Daoy (cell line): ENCODE measurements around the gene FCER1A. TPM values are rescaled to one million over a fixed set of nuclear protein-coding genes. Genes with fewer than 3 reads are reported as not detected.
"Not testable (repeated sequence)": the region's sequence is repeated elsewhere in the genome, so short reads cannot be mapped to it uniquely, and the experiment has no call there.

ENCODE experiments used
- DNase-seq: peaks from one replicate; pipeline ENCODE4 v3.0.0-alpha.2; 2015; ENCODE audit warnings: low read depth
- total RNA-seq: library from RNA; depleted of rRNA; stranded (reverse); fragments of >200 nt; shearing (Covaris generic); gene quantifications from 2 replicates; pipeline ENCODE4 v1.2.3, GENCODE V29; 2014; rRNA removed

Gene FCER1A
- not detected in 2 replicates for total RNA-seq

DNA sequence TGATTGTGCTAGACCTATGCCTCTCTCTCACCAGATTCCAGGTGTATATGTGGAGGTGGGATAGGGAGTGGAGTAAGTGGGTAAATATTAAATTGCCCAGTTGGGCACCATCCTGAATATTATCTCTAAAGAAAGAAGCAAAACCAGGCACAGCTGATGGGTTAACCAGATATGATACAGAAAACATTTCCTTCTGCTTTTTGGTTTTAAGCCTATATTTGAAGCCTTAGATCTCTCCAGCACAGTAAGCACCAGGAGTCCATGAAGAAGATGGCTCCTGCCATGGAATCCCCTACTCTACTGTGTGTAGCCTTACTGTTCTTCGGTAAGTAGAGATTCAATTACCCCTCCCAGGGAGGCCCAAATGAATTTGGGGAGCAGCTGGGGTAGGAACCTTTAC is at the start of gene FCER1A:
Gene FCER1A (plus strand): TSS at position 242 of the 400 bp plus-strand sequence. CDS start 29 bp downstream, at position 271.
- no peak for DNase-seq

DNA sequence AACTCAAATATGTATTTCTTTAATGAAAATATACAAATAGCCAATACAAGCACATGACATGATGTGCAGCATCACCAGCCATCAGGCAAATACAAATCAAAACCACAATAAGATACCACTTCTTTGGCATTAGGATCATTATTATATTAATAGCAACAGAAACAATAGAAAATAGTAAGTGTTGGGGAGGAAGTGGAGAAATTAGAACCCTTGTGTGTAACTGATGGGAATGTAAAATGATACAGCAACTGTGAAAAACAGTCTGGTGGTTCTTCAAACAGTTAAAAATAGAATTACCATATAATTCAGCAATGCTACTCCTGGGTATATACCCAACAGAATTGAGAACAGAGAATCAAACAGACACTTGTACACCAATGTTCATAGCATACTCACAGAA is 40.8 kb upstream of the FCER1A start:
- no peak for DNase-seq

DNA sequence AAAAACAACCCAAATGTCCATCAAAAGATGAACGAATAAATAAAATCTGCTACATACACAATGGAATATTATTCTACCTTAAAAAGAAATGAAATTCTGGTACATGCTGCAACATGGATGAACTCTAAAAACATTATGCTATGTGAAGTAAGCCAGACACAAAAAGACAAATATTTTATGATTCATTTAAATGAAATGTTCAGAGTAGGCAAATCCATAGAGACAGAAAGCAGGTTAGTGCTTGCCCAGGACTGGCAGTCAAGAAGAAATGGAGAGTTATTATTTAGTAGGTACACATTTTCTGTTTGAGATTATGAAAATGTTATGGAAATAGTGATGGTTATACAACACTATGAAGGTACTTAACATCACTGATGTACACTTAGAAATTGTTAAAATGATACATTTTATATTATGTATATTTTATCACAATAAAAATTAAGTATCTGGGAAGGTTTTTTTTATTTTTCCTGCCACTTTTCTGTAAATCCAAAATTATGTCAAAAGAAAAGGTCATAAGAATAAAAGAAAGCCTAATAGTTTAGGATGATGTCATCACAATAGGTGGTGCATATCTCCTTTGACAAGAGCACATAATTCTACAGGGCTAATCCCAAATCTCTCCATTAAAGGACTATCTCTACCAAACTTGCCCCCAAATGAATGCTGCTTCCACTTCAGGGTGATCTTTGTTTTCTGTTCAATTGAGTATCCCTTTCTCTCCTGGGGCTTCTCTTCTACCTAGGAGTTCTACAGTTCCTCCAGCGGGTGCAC is 40.2 kb upstream of the FCER1A start:
- no peak for DNase-seq

DNA sequence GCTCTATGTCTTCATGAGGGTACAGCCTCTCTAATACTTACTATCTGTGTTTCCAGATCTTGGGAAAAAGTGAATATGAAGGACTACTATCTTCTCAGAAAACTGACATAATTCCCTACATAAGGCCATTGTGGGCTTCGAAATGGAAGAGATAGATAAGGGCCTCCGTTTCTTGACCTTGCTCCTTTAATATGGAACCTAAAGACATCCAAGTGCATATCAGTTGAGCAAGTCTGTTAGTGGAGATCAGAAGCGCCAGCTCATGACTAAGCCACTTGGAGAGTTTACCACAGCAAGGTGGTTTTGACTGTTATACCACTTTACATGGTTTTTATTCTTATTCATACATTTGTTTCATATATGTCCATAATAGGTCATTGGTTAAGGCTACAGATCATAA is 35.3 kb upstream of the FCER1A start:
- peak; percentile 5 for DNase-seq

DNA sequence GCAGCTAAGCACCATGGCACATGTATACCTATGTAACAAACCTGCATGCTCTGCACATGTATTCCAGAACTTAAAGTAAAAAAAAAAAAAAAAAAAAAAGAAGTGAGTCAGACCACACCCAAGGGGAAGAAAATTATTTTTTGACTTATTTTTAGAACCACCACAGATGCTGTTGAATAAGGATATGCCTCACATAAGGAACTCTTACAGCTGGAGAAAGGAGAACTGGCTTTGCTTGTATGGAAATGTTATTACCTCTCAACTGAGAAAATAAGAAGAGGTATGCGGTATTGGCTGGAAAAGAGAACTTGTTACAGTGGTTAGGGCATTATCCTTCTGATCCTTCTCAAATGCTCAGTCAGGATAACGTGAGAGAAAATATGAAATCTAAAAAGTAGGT is 27.5 kb upstream of the FCER1A start:
- no peak for DNase-seq

DNA sequence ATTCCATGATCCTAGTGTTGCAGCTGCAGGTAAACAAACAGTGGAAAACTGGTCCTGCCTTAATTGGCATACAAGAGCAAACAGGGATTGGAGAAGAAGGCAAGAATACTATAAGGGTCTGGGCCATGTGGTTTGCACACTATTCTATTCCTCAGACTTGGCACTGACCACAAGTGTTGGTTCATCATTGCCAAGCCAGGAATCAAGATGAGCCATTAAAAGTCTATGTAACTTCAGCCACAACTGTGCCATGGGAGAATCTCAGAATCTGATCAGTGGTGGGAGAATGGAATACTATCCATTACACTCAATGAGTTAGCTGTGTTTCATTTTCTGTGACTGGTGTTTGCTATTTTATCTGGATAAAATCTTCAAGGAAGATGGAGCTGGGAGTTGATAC is 26.2 kb upstream of the FCER1A start:
- DNase-seq: no peak

DNA sequence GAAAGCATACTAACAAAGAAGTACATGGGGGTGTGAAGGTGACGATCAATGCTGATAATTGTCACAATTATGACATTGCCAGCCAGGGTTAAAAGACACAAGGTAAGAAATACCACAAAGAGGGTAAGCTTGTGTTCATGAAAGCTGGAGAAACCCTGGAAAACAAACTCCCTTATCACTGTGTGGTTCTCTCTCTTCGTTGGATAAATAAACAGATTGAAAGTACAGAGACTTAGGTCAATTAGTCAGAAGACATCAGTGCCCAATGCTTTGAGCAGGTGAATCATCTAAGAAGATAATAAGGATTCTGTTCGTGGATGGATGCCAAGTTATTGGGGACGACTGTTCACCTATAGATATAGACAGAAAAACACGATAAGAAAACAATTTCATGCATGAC is 22.4 kb upstream of the FCER1A start:
- peak; percentile 25 for DNase-seq

DNA sequence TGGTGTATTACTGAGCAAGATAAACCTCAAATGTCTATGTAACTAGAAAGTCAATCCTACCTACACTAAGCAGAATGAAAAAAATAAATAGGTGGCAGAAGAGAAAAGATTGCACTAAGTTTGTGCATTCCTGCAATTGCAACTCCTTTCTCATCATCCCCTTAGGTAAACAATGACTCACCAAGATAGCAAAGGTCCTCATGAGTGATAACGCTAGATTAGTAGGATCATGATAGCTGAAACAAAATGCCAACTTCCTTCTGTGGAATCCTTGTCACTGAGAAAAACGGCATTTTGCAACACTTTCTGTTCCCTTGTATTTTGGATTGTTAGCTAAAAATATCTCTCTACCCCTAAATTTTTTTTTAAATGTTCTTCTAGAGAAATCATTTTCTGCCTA is 20.0 kb upstream of the FCER1A start:
- DNase-seq: peak; percentile 12

DNA sequence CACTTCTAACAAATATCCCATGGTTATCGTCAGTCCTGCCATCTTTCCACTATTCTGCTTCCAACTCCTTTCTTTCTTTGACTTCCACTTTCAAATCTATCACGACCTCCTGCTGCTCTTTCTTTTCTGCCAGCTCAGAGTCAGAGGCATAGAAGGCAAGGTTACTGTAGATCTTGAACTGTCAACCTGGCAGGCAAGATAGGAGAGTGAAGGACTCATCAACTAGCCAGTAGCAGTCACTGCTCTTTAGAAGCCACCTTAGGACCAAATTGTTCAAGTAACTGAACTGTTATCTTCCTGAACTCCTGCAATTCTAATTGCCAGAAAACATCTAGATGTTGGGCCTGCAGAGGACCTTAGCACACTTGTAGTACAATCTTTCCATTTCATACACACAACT is 13.1 kb upstream of the FCER1A start:
- no peak for DNase-seq

DNA sequence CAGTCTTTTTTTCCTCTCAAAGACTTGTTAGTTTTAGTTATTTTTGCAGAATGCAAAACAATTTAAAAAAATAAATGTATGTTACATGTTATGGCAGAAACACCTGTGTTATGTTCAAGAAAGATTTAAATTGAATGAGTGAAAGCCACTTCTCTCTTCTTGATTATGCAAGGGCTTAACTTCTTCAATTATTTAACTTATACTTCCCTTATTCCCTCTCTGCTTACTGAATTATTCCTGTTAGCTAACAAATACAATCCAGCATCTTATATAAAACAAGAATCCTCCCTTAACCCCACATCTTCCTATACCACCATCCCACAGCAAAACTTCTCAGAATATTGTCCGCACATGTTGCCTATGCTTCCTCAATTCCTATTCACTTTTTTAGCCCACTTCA is 10.7 kb upstream of the FCER1A start:
- no peak for DNase-seq

DNA sequence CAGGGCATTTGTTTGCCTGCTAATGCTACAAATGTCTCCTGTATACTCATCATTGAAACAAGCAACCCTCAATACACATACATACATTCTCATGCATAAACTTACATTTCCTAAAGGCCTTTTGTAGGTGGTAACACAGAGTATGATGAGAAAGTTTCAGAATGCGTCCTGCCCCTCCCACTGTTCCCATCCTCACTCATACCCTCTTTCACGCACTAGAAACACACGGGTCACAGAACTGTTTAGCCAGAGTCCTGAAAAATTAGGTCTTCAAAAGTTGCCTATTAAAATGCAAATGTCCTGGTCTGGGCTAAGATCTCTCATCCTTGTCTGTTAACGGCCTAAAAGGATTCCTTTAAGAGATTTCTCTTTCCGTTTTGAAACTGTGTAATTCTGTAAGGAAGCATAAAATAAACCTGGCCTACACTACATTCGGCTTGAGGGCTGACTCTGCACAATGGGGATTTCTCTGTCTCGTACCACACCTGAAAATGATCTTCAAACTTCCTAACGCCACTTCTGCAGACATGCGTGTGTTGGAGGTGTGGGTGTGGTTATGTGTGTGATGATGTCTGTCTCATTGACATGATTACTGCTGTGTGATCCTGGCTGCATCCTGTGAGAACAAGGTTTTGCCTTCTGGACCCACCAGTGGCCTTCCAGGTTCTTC is 5.3 kb upstream of the FCER1A start:
- no peak for DNase-seq

DNA sequence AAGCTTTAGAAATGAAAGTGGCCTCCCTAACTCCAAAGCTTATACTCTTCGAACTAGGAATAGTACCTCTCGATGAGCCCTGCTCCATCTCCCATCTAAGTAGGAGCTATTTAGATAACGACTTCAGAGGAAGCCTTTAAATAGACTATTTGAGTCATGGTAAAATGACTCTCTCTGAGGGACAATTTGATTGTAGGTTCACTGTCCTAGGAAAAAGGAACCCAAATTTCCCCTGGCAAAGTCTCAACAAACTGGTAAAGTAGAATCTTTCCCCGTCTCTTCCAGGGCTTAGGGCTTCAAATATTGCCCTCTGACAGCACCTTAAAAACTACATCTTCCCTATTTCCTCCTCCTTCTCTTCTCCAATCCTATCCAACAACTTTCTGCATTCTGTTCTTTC is 2.0 kb upstream of the FCER1A start:
- DNase-seq: no peak

DNA sequence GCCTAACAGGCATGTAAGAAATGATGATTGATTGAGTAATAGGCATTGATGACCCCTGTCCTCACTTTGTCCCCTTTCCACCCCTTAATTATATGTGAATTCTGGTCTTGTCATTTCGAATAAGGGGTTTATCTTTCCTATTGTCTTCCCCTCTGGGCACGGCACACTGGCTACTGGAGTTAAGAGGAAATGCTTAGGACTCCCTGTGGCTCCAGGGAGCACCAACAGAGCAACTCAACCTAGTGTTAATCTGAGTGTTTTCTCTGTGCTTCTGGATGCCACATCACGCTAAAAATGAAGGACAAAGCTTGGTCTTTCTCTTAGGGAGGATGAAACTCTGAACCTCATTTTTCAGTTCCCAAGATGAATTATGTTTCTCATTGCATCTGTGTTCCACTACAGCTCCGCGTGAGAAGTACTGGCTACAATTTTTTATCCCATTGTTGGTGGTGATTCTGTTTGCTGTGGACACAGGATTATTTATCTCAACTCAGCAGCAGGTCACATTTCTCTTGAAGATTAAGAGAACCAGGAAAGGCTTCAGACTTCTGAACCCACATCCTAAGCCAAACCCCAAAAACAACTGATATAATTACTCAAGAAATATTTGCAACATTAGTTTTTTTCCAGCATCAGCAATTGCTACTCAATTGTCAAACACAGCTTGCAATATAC is 5.3 kb downstream of the FCER1A start:
- no peak for DNase-seq

DNA sequence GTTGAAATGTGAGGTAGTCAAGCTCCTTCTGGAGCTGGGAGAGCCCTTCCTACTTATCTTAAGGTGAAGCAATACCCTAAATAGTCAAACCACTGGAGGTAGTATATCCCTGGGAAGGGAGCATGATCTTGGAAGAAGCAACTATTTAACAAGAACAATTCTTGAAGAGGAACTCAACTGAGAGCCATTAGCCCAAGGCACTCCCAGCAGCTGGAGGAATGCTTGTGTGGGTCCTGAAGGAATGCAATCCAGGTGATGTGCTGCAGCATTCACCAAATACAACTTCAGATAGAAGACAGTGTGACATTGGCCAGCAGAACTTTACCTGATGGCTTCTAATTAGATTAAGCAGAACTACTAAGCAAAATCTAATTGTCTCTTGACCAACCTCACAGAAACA is 9.5 kb downstream of the FCER1A start:
- no peak for DNase-seq

DNA sequence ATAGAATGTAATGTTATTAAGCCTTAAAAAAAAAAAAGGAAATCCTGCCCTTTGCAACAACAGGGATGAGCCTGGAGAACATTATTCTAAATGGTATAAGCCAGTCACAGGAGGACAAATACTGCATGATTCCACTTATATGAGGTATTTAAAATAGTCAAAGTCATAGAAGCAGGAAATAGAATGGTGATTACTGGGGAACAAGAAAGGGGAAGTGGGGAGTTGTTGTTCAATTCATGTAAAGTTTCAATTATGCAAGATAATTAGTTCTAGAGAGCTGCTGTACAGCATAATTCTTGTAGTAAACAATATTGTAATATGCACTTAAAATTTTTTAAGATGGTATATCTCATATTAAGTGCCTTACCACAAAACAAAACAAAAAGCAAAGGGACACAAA is 13.2 kb downstream of the FCER1A start:
- no peak for DNase-seq

DNA sequence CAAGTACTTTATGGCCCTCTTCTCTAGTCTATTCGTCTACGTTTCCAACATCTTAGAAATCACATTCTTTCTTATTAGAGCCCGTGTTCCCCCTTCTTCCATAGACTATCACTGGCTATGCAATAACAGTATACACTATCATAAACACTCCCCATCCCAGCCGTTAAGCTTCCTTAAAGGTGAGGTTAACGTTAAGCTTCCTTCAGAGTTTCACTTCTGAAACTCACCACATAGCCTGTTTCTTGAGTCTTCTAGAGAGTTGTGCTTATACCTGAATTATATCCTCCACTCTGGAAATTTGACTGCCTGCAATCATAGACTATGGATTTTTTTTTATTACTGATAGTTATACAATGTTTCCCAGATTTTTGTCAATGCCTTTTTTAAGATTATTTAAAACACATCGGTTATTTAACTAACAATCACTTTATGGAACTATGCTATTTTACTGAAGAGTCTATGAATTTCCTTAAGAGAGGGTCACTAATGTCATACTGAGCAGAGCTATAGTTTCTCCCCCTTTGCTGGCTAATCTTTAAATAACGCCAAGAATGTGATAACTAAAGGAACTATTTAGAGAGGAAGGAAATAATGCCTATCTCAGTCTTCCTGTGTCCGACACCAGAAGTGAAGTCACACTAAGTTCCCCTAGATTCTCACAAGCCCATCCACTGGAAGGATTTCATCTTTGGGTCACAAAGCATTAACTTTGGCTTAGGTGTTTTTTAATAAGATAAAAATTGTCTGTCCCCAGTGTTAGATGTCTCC is 16.8 kb downstream of the FCER1A start:
- no peak for DNase-seq

DNA sequence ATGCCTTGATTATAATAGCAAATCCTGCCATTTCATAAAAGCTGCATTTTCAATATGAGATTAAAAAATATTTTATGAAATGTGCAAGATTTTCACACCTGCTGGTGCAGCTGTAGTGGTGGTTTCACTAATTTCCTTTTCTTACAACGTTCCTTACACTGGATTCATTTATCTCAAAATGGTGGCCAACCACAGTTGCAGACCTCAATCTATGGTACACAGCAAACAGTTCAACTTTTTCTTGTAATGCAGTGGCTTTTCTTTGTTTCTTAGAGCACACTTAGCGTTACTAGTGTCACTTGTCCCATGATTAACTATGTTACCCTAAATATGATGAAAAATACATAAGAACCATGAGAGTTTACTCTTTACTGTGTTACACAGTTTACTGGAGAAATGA is 32.7 kb downstream of the FCER1A start:
- DNase-seq: no peak

DNA sequence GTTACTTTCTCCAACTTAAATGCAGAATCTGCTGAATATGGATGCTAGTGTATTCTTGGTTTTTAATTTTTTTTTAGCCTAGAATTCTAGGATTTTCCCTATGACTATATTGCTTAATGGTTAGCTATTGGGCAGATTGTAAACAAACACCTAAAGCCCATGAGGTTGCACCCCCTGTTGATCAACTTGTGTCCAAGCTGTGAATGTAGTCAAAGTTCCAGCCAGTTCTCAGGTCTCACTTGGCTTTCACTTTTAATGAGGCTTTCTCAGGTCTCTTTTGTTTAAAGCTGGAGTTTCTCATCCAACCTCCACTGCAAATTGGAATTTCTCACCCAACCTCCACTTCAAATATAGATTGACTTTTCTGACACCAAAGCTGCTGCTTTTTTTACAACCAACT is 35.9 kb downstream of the FCER1A start:
- no peak for DNase-seq

DNA sequence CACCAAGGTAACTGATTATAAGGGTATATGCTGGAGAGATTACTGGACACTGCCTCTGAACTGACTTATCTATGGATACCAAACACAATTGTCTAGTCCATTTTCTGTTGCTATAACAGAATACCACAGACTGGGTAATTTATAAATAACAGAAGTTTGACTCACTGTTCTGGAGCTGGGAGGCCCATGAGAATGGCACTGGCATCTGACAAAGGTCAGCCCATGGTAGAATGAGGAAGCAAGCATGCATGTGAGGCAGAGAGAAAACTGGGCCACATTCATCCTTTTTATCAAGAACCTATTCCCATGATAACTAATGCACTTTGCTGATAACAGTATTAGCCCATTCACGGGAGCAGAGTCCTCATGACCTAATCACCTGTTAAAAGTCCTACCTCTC is 37.4 kb downstream of the FCER1A start:
- peak; percentile 18 for DNase-seq

DNA sequence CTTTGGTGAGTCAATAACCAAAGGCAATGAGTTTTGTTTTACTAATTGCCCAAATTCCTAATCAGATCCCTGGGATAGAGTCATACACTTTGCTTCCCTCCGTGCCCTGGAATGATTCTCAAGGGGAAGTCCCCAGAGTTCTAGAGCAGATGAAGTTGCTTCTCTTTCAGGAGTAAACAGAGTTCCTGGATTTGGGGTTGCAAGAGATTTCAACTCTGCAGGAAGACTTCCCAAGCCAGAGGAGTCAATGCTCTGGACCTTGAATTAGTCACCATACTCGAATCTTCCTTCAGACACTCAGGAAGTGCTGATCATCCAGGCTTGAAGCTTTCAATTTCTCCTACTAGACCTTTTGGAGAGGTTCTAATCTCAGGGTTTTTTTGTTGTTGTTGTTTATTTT is 39.6 kb downstream of the FCER1A start:
- DNase-seq: no peak

DNA sequence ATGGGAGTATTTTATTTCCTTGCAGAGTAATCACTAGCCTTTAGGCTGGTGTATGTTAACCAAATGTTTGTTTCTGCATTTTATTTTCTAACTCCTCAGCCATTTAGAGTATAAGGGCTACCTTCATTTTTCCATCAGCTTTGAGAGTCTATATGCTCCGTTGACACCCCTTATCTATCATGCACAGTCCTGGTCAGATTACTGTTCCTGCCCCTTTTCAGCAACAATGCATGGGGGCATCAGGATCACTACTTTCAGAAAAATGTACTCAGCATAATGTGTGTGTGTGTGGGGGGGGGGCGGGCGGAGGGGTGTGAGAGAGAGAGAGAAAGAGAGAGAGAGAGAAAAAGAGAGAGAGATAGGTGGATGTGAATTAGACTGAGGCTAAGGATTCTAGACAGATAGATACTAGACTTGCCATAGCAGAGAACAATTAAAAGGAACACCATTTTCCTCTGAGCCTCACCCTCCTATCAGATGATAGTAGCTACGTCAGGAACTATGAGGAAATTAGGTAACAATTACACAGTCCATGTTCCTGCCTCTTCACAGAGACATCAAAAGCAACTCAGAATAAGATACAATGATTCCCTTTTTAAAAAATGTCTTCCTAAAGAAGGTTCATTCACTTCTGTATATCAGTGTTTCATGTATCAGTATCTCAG is 40.8 kb downstream of the FCER1A start:
- DNase-seq: no peak

DNA sequence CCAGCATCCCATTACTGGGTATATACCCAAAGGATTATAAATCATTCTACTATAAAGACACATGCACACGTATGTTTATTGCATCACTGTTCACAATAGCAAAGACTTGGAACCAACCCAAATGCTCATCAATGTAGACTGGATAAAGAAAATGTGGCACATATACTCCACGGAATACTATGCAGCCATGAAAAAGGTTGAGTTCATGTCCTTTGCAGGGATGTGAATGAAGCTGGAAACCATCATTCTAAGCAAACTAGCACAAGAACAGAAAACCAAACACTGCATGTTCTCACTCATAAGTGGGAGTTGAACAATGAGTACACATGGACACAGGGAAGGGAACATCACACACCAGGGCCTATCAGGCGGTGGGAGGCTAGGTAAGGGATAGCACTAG is 47.2 kb downstream of the FCER1A start:
- not testable (repeated sequence) for DNase-seq
